Renal cortex interstitium (tissue), 11 donors: Measurements from ENCODE around the gene GPNMB. TPM values are rescaled to one million over a fixed set of nuclear protein-coding genes. Genes with fewer than 3 reads are reported as not detected.
"Not testable (repeated sequence)": the region's sequence is repeated elsewhere in the genome, so short reads cannot be mapped to it uniquely, and the experiment has no call there.

Source experiments
- DNase-seq, 11 donors: peaks; one replicate each; pipeline ENCODE4 v3.0.0-alpha.2; 2013; ENCODE audit warnings: low read depth in 9 of 11, low spot score in 4 of 11; ENCODE audit errors: extremely low read depth in 1 of 11
- polyA plus RNA-seq, 3 donors: library from polyadenylated mRNA; unstranded; fragments of 120-200 nt; gene quantifications; one replicate each; pipeline ENCODE4 v1.2.1, GENCODE V29; 2013; ENCODE audit not compliant: insufficient read length in 3 of 3

The GPNMB gene
- polyA plus RNA-seq, 3 donors = 10.7 to 21.4 (median 19.9) TPM

DNA sequence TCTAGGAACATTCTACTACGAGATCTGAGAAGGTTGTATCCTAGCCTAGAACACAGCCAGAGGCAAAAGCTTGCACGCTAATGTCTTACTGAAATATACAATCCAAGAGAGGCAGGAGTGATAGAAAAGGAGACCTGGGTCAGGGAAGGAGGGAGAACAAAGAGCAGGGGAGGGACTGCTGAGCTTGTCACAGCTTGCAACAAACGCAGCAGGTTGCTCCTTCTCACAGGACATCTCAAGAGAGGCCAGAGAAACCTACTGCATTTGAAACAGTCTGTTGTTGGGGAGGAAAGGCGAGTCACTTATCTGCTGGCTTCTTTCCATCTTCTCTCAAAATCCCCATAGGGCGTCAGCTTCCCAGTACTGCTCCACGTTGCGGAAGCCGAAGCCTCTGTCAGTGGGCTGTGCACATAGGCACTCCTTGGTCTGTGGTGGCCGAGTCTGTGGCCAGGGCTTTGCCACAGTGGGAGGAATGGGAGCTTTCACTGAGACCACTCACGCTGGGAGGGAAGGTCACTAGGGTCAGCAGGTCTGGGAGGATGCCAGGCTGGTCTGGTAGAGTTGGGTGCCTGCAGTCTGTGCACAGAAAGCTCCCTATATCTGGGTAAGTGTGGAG, 25.8 kb upstream of the GPNMB start:
- no peak for DNase-seq

DNA sequence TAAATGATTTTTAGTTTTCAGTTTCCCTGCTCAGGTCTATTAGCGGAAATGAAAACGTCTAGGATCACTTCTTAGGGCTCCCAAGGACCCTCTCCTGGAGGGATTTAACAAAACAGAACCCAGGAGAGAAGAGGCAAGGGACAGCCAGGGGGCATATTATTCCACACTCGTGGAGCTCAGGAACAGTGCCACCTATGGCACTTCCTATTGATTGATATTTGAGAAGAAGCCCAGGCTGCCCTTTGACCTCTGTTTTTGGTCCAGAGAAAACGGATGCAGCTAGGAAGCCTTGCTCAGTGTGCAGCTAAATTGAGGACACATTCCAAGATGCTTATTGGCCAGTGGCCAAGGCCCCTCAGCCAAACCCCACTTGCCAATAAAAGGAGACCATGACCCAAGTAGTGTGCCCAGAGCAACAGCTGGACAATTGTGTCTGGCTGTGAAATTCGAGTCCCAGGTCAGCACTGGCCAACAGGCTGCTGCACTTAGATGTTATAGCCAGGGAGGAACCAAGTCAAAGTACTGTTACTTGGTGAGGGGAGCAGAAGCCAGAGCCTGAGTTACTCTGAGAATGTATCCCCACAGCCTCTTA, 24.0 kb upstream of the GPNMB start:
- no peak for DNase-seq

DNA sequence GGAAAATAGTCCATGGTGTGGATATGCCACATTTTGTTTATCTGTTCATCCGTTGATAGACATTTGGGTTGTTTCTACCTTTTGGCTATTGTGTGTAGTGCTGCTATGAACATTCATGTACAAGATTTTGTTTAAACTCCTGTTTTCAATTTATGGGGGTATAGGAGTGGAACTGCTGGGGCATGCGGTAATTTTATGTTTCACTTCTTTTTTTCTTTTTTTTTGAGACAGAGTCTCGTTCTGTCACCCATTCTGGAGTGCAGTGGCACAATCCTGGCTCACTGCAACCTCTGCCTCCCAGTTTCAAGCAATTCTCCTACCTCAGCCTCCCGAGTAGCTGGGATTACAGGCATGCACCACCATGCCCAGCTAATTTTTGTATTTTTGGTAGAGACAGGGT, 22.2 kb upstream of the GPNMB start:
- not testable (repeated sequence) for DNase-seq

DNA sequence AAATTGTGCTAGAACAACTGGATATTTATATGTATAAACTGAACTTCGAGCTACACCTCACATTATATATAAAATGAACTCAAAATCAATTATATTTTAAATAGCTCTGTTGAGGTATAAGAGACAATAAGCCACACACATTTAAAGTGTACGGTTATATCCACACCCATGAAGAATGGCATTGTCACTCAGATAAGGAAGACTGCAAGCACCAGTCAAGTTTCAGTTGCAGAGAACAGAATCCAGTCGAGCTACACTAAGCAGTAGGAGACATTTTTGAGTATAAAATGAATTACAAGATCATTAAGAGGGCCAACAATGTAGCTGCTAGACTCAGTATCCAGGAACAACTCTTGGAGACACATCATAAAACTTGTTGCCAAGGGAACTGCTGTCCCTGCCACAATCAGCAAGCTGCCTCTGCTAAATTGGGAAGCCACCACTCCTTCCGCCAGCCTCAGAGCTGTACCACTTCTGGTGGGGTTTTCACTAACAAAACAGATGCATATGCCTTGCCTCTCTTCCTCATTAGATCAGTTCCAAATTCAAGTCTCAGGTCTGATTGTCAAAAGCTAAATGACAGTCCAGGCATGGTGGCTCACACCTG, 19.6 kb upstream of the GPNMB start:
- no peak for DNase-seq

DNA sequence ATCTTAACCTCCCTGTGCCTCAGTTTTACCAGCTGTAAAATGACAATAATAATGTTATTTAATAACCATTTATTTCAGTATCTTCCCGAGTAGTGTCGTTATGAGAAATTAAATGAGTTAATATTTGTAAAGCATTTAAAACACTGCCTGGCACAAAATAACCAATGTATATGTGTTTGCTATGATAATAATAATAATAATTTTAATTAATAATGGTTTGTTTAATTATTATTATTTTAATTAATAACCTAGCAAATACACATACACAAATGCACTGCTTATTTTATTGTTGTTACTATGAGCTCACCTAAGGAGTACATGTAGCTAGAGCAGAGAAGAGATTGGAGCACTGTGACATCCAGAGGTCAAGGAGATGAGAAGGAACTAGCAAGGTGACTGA, 18.2 kb upstream of the GPNMB start:
- DNase-seq = no peak

DNA sequence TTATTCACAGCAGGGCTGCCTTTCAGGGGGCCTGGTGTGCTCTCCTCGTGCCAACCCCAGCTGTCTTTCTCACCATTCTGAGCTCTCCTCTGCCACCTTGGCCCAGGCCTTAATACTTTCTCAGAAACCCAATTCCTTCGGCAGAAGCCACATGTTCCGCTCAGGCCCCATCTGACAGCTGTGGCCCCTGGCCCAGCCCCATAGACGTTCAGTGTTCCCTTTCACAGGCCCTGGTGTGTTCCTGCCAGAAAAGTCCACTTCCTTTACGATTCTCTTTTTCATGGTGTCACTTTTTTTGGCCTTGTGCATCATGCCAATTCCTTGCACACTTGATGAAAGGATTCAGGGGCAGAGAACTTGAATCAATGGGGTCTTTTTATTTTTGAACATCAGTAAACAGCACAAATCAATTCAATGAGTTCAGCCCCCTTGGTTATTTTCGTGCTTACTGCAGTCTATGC, 15.9 kb upstream of the GPNMB start:
- no peak for DNase-seq

DNA sequence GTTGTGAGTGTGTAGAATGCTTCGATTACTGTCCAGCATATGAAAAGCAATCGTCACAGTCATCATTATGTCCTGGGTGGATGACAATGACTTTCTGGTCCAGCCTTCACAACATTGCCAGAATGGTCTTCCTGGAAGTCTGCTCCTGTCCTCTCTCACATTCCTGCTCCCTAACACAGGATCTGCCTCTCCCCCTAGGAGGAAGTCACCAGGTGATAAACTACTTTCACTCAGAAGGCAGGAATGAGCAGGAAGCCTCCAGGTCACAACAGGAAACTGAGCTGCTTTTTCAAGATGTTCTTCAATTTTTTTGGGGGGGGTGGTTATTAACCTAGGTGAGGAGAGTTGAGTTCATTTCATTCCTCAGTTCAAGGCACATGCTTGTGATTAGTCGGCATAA, 13.6 kb upstream of the GPNMB start:
- no peak for DNase-seq

DNA sequence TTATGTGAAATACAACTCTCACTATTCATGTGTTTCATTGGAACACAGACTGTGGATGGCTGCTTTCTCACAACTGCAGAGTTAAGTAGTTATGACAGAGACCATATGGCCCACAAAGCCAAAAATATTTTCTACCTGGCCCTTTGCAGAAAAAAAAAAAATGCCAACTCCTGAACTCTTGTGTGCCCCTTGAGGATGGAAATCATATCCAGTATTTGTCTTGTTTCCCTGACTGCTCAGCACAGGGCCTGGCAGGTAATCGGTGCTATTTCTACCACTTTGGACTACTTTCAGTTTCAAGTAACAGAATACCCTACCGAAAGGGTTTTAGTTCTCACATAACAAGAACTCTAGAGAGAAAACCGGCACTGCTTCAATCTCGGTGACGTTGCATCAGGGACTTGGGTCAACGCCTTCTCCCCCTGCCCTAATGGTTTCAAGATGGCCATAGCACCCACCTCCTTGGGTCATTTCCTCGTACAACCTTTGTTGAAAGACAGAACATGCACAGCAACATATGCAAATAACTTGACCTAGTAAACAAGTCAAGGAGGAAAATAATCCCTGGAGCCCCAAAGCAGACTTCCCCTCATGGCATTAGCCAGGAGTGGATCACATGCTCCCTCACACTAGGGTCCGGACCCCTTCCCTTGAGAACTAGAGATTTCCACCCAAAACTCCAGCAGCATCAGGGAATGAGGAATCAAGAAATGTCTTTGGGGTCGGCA, 11.8 kb upstream of the GPNMB start:
- no peak for DNase-seq

DNA sequence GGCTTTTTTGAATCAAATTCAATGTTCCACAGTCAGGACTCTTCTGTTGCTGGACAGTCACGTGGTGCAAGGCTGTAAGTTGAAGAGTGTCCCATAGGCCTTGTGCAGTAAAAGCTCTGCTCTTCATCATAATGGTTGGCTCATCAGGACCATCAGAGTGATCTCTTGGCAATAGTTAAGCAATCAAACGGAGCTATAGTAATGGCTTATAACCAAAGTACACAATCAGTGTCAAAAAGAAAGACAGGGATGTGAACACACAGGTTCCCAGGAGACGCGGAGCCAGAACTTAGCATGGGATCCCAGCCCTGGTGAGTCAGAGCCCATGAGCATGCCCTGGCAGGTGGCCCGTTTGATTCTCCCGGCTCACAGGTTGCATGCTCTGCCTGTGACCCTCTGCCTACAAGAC, 10.8 kb upstream of the GPNMB start:
- DNase-seq = no peak

DNA sequence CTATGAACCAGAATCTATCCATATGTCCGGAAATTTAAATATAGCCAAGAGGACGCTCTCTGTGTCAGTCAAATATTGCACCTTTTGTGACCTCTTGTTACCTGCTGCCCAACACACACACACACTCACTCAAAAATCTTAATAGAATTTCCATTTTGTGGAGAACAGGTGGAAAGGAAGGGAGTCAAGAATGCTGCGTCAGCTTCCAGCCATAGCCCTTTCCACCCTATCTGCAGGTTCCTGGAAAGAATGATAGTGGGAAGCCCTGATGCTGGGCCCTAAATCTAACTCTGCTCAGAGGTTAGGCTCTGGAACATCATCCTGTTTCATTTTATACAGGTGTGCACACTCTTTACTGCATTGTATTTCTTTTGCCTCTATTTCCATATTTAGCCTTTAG, 9.6 kb upstream of the GPNMB start:
- no peak for DNase-seq

DNA sequence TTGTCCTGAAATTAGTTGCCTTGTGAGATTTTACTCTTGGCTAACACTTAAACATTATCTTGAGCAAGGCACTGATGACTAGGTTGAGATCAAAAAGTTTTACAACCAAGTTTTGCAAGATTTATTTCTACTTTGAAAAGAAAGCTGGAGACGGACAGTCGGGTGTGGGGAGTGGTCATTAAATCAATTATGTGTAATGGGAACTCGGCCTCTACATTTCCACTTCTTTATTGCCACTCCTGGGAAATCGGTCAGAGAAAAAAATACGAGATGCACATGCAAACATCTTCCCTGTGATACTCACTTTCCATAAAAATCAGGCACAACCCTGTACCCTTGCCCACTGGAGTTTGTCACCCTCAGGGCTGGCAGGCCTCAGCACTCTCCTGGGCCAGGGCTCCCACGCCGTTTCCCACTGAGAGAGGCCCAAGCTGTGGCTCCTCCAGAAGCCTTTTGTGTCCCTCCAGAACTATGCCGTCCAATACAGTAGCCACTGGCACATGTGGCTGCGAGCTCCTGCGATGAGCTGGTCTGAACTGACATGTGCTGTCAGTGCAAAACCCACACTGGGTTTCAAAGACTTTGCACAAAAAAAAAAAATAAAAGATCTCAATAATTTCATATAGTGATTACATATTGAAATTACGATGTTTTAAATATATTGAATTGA, 7.5 kb upstream of the GPNMB start:
- no peak for DNase-seq

DNA sequence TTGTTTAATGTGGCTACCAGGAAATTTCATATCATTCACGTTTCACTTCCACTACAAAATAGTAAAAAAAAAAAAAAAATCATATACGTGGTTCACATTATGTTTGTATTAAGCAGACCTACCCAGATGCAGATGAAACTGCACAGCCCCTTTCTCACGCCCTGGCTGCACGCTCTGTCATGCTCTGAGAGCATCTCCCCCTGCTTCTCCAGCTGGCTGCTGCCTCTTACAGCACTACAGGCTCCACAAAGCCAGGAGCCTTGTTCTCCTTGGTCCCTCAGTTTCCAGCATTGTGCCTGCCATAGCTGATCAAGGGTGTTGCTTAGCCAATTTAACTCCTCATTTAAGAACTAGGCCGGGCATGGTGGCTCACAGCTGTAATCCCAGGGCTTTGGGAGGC, 6.9 kb upstream of the GPNMB start:
- no peak for DNase-seq

DNA sequence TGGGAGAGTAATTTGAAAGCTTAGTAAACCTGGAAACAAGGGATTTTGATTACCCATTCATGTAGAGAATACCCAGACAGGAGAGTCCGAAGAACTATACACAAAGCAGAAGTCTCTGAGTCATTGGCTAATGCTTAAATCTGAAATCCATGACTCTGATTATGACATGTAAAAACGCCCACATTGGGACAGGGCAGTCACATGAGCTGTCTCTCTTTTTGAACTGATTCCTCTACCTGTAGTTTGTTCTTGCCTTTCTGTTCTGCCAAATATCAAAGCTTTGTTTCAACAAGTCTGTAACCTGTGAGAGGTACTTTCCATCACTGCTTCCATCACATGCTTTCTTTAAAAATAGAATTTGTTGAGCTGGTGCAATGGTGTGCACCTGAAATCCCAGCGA, 4.3 kb upstream of the GPNMB start:
- no peak for DNase-seq

DNA sequence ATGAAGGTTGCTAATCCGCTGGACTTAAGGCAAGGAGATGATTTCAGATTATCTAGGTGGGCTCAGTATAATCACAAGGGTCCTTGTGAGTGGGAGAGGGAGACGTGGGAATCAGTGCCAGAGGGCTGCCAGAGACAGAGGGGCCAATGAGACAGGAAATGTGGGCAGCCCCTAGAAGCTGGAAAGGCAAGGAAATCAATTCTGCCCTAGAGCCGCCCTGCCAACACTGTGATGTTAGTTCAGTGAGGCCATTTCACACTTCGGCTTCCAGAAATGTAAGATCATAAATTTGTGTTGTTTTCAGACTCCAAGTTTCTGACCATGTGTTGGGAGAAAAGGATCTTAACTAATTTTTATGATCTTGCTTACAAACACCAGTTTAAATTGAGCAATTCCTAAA, 3.6 kb upstream of the GPNMB start:
- DNase-seq = no peak

DNA sequence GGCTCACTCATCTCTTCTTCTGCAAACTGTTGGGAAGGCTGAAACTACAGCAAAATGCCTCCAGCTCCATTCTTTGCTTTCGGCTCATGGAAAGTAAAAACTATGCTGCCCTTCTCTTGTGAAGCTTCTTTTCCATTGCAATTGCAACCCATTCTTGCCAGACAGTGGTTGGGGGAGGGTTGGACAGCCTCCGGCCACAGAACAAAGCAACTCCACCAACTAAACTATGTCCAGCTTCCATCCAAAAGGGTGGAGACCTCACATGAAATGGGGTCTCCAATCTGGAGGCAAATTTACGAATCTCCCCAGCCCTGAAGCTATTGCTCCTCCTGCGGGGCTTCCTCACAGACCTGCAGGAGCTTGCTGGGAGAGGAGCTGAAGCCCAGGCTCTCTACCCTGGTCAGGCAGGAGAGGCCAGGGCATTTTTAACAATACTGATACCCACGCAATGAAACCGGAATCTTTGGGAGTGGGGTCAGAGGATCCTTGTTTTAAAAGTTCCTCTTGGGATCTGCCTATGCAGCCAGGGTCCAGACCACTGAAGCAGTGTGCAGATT, 549 bp downstream of the GPNMB start:
- DNase-seq = no peak

DNA sequence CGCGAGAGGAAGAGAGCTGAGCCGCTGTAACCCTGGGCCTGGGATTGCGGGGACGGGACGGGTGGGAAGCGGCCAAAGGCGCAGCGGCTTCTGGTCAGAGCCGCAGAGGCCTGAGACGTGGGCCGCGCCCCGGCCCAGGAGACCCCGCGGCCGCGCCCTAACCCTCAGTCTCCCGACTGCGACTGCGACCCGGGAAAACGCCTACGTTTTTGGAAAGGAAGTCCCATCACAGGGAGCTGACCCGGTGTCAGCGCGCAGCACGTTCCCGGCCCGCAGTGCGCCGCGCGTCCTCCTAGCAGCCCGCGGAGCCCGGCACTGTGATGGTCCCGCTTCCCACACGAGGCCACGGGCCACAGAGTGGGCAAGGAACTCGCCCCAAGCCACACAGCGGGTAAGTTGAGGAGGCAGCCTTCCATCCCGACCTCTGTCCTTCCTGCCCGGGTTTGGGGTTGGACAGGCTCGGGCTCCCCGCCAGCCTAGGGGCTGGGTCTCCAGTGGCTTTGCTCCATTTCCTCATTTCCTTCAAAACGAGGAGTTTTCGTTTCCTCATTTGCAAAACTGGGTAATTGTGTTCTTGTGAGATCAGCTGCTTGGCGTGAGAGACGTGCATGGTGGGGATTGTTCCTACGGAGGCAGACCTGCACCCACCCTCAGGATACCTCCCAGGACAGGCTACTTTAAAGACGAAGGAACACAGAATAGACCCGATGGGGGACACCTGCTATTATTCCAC, 1.2 kb downstream of the GPNMB start:
- no peak for DNase-seq

DNA sequence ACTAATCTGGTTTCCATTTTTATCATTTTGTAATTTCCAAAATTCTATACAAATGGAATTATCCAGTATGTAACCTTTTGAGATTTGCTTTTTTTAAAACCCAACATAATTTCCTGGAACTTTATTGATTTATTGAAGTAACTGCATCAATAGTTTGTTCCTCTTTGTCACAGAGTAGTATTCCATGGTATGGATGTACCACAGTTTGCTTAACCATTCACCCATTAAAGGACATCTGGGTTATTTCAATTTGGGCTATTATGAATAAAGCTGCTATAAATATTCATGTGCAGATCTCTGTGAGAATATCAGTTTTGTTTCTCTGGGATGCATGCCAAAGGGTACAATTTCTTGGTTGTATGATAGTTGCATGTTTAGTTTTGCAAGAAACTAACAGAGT, 2.9 kb downstream of the GPNMB start:
- no peak for DNase-seq

DNA sequence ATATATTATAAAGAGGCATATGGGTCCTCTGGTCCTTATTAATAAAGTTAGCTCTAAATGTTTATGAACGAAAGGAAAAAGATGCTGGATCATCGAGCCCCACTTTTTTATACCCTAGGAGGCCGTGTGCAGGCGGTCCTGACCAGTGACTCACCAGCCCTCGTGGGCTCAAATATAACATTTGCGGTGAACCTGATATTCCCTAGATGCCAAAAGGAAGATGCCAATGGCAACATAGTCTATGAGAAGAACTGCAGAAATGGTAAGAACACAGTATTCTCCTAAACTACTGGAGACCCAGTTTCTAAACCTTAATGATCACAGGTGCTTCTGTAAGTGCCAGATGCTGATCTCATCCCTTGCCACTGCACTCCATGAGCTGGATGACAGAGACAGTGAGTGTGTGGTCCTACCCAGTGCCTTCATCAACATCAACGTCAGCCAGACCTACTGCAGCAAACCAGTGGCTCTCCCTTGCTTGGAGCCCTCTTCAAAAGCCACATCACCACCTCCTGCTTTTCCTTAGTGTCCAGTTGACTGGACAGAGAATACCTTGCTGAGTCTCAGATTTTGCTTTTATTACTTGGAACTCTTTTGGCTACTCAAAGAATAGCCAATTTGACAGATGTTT, 7.6 kb downstream of the GPNMB start:
- DNase-seq = no peak
